Adipocyte (in vitro differentiated cells): Measurements from ENCODE around the gene MAGI3.
A peak's percentile ranks its signal among the peaks of the same experiment; 100 is the strongest.

ENCODE experiments used
- DNase-seq: peaks from one replicate; pipeline ENCODE4 v3.0.0-alpha.2; 2015; ENCODE audit warnings: low read depth
- H3K27me3 ChIP-seq: replicated peaks from 2 replicates; pipeline ENCODE4 v1.7.0; 2013; ENCODE audit warnings: mild to moderate bottlenecking, low read length, moderate library complexity; ENCODE audit not compliant: control insufficient read depth, insufficient read depth
- H3K36me3 ChIP-seq: 2 replicates; pipeline ENCODE4 v1.7.0; 2013; ENCODE audit warnings: low read length, mild to moderate bottlenecking, moderate library complexity; ENCODE audit not compliant: control insufficient read depth, insufficient read depth, severe bottlenecking
- H3K4me1 ChIP-seq: 2 replicates; pipeline ENCODE4 v1.7.0; 2013; ENCODE audit warnings: mild to moderate bottlenecking, low read length, moderate library complexity; ENCODE audit not compliant: control insufficient read depth, insufficient read depth
- H3K4me3 ChIP-seq: 2 replicates; pipeline ENCODE4 v1.7.0; 2013; ENCODE audit warnings: mild to moderate bottlenecking, low read length, moderate library complexity
- H3K9ac ChIP-seq: 2 replicates; pipeline ENCODE4 v1.7.0; 2013; ENCODE audit warnings: mild to moderate bottlenecking, low read length, moderate library complexity
- H3K9me3 ChIP-seq: 2 replicates; pipeline ENCODE4 v1.7.0; 2013; ENCODE audit warnings: mild to moderate bottlenecking, low read length, moderate library complexity; ENCODE audit not compliant: control insufficient read depth

Gene MAGI3

DNA sequence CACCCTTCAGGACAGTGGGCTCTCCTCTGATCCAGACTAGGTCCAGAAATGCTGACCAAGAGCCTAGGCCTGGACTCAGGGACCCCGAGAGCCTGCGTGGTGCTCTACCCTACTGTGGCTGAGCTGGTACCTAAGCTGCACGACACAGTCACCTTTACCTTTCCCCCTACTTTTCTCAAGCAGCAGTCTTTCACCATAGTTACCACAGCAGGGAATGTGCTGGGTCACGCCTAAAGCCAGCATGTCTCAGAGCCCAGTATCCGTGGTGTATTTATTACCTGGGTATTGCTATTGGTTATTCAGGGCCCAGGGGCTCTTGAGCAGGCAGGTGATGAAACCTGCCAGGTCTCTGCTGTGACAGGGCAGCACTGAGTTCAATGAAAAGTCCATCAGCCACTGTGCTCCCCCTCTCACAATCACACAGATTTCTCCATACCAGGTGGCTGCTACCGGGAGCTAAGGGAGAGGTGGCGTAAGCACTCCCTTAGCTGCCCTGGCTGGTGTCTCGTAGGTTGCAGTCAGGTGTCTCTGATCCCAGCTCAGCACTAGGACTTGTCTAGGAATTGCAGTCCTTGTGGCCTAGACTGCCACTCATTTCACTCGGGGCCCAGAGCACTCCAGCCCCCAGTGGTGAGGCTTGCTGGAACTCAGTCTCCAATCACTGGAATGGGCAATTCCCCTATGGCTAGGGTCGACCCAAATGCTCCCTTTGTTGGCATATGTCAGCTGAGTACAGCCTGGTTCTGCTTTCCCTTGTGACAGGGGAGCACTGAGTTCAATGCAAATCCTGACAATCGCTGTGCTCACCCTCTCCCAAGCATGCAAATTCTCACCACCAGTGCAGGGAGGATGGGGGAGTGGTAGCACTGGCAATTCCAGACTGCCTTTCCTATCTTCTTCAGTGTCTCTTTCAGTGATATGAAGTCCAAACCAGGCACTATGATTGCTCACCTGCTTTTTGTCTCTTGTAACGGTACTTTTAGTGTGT is 240.3 kb downstream of the MAGI3 start:
- DNase-seq: no peak
- H3K4me1 ChIP-seq: no peaks in the 10 kb centered on the region
- no peak overlapping the region for H3K9ac ChIP-seq

GRCh38 chr1:113641396-113641795 is 251.1 kb downstream of the MAGI3 start:
- Histone ChIP-seq H3K4me3 (no peak overlapping the region), H3K4me1 (no peaks in the 10 kb centered on the region), H3K27me3 (no peaks in the 10 kb centered on the region), H3K36me3 (peaks cover 7% of the 10 kb centered on the region), H3K9me3 (no peaks in the 10 kb centered on the region), H3K9ac (no peak overlapping the region)
- no peak for DNase-seq

More for the DNA sequence above, 240.3 kb downstream of the MAGI3 start:
- no peaks in the 10 kb centered on the region for H3K36me3 ChIP-seq
- peaks cover 14% of the 10 kb centered on the region for H3K9me3 ChIP-seq
- no peak overlapping the region for H3K4me3 ChIP-seq
- no peaks in the 10 kb centered on the region for H3K27me3 ChIP-seq

DNA sequence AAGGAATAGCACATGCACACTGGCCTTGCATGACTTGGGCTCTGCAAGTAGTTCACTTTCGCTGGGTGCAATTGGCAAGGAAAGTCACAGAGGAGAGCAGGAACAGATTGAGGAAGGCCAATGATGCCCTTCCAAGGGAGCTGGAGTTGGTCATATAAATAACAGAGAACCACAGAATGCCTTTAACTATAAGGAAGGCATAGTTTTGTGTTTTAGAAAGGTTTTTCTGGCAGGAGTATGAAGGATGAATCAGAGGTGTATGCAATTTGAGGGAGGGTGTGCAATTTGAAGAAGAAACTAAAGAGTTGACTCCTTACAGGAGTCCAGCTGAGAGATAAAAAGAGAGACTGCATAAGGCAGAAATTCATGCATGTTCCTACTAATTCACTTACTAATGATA is 256.8 kb downstream of the MAGI3 start:
- Histone ChIP-seq H3K36me3 (peaks cover 15% of the 10 kb centered on the region), H3K27me3 (no peaks in the 10 kb centered on the region), H3K4me3 (no peak overlapping the region), H3K4me1 (no peaks in the 10 kb centered on the region), H3K9ac (no peak overlapping the region), H3K9me3 (no peaks in the 10 kb centered on the region)
- peak; percentile 15 for DNase-seq

GRCh38 chr1:113648478-113648877 is 258.2 kb downstream of the MAGI3 start:
- no peak overlapping the region for H3K4me3 ChIP-seq

DNA sequence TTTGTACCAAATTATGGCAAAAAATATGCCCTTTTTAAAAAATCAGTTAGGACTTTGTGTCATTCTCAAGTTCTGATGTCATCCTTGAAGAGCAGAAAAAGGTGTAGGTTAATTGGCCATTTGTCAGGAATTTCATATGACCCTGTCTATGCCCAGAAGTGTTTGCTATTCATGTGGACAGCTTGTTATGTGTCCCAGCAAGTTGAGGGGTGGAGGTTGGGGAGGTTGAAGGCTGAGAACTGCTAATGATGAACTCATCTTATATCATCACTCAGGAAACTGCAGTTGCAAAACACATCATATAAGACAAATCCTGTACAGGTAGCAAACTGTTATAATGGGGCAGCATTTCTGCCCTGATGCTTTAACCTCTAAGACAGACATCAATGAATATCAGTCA is 262.5 kb downstream of the MAGI3 start:
- Histone ChIP-seq H3K4me1 (no peaks in the 10 kb centered on the region), H3K9ac (no peak overlapping the region)

More at GRCh38 chr1:113648478-113648877, 258.2 kb downstream of the MAGI3 start:
- no peaks in the 10 kb centered on the region for H3K27me3 ChIP-seq
- H3K4me1 ChIP-seq: no peaks in the 10 kb centered on the region
- peaks cover 8% of the 10 kb centered on the region for H3K36me3 ChIP-seq
- no peak for DNase-seq
- H3K9me3 ChIP-seq: no peaks in the 10 kb centered on the region
- H3K9ac ChIP-seq: no peak overlapping the region

GRCh38 chr1:113653741-113654140 is 263.4 kb downstream of the MAGI3 start:
- H3K36me3 ChIP-seq: peaks cover 2% of the 10 kb centered on the region
- H3K9me3 ChIP-seq: no peaks in the 10 kb centered on the region
- no peak overlapping the region for H3K9ac ChIP-seq
- no peaks in the 10 kb centered on the region for H3K27me3 ChIP-seq
- no peak overlapping the region for H3K4me3 ChIP-seq
- H3K4me1 ChIP-seq: no peaks in the 10 kb centered on the region
- DNase-seq: no peak

More for the DNA sequence above, 262.5 kb downstream of the MAGI3 start:
- DNase-seq: no peak
- peaks cover 5% of the 10 kb centered on the region for H3K36me3 ChIP-seq
- no peaks in the 10 kb centered on the region for H3K9me3 ChIP-seq
- H3K4me3 ChIP-seq: no peak overlapping the region
- H3K27me3 ChIP-seq: no peaks in the 10 kb centered on the region

GRCh38 chr1:113654883-113655282 is 264.6 kb downstream of the MAGI3 start:
- DNase-seq: no peak
- H3K4me1 ChIP-seq: no peaks in the 10 kb centered on the region
- no peak overlapping the region for H3K9ac ChIP-seq
- peaks cover 8% of the 10 kb centered on the region for H3K36me3 ChIP-seq
- no peaks in the 10 kb centered on the region for H3K9me3 ChIP-seq
- H3K4me3 ChIP-seq: no peak overlapping the region
- no peaks in the 10 kb centered on the region for H3K27me3 ChIP-seq

DNA sequence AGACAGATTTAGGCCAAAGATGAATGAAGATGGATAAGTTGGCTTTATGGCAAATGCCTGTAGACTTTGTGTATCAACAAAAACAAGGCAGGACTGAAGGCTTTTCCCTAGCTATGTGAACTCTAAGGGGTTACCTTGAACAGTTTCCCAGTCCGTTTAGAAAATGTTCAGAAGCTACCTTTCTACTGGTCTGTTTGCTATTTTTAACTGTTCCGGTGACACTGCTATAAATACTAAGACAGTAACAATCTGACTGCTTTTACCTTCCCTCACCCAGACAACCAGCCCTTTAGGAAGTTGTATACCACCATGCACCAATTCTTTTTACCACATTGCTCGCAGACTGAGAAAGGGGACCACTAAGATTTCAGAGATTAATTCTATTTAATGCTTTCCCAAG is 266.8 kb downstream of the MAGI3 start:
- H3K27me3 ChIP-seq: no peaks in the 10 kb centered on the region
- peaks cover 5% of the 10 kb centered on the region for H3K36me3 ChIP-seq
- DNase-seq: no peak
- no peaks in the 10 kb centered on the region for H3K4me1 ChIP-seq
- no peak overlapping the region for H3K9ac ChIP-seq
- H3K9me3 ChIP-seq: no peaks in the 10 kb centered on the region
- no peak overlapping the region for H3K4me3 ChIP-seq

- Histone ChIP-seq H3K36me3 (peaks cover 5% of the 10 kb centered on the region), H3K4me1 (no peaks in the 10 kb centered on the region), H3K4me3 (no peak overlapping the region), H3K9me3 (no peaks in the 10 kb centered on the region), H3K9ac (no peak overlapping the region), H3K27me3 (no peaks in the 10 kb centered on the region)
- DNase-seq: no peak
Measured at GRCh38 chr1:113657556-113658063, 267.3 kb downstream of the MAGI3 start.

- H3K9me3 ChIP-seq: no peaks in the 10 kb centered on the region
- peaks cover 5% of the 10 kb centered on the region for H3K36me3 ChIP-seq
- no peaks in the 10 kb centered on the region for H3K27me3 ChIP-seq
Measured at GRCh38 chr1:113659035-113659434, 268.7 kb downstream of the MAGI3 start.

GRCh38 chr1:113659556-113659955 is 269.2 kb downstream of the MAGI3 start:
- Histone ChIP-seq H3K4me1 (no peaks in the 10 kb centered on the region), H3K36me3 (peaks cover 5% of the 10 kb centered on the region), H3K9me3 (no peaks in the 10 kb centered on the region), H3K9ac (no peak overlapping the region), H3K27me3 (no peaks in the 10 kb centered on the region), H3K4me3 (no peak overlapping the region)
- no peak for DNase-seq

More at GRCh38 chr1:113659035-113659434, 268.7 kb downstream of the MAGI3 start:
- Histone ChIP-seq H3K4me1 (no peaks in the 10 kb centered on the region), H3K9ac (no peak overlapping the region), H3K4me3 (no peak overlapping the region)
- DNase-seq: no peak
